Panc1 (cell line): ENCODE measurements around the gene GLCCI1. TPM values are rescaled to one million over a fixed set of nuclear protein-coding genes. Genes with fewer than 3 reads are reported as not detected.

Experiments
- ATAC-seq: fragments of 200-7000 bp; cut with Tn5 transposase; 2 replicates; pipeline ENCODE4 v1.9.1; 2020; ENCODE audit warnings: mild to moderate bottlenecking, moderate library complexity
- BruUV-seq: library from RNA; stranded (reverse); fragments of 400-500 nt; replicated peaks from 2 replicates; lab custom pipeline; 2021; lab: Mats Ljungman, UMichigan
- CTCF ChIA-PET: fragments of 300-600 bp; sonication (Branson Sonifier 250); formaldehyde crosslinking; loops from one replicate; lab custom pipeline; 2022; ENCODE audit warnings: antibody characterized with exemption; lab: Charles Lee
- POLR2A ChIA-PET: fragments of 300-600 bp; sonication (Branson Sonifier 250); formaldehyde crosslinking; loops from one replicate; lab custom pipeline; 2022; ENCODE audit warnings: antibody characterized with exemption; lab: Charles Lee
- DNase-seq: peaks from one replicate; pipeline ENCODE4 v3.0.0-alpha.2; 2010; ENCODE audit warnings: low read depth, low spot score
- H3K27ac ChIP-seq: 2 replicates; pipeline ENCODE4 v1.5.1; 2011; ENCODE audit warnings: mild to moderate bottlenecking, low read length, inconsistent platforms
- H3K27me3 ChIP-seq: fragments of 200-500 bp; sonication (Bioruptor generic); 2 replicates; pipeline ENCODE4 v1.6.0; 2014; ENCODE audit warnings: low read length, inconsistent platforms; ENCODE audit not compliant: control insufficient read depth, insufficient read depth
- H3K36me3 ChIP-seq: fragments of 200-500 bp; sonication (Bioruptor generic); 2 replicates; pipeline ENCODE4 v1.5.1; 2014; ENCODE audit warnings: inconsistent platforms, mild to moderate bottlenecking, low read length, moderate library complexity; ENCODE audit not compliant: control insufficient read depth, insufficient read depth
- H3K4me1 ChIP-seq: 2 replicates; pipeline ENCODE4 v1.5.1; 2011; ENCODE audit warnings: inconsistent platforms, mild to moderate bottlenecking, low read length, moderate library complexity; ENCODE audit not compliant: control insufficient read depth, insufficient read depth
- H3K4me3 ChIP-seq, 2 experiments: 2 replicates each; pipeline ENCODE4 v1.5.1; 2011 to 2012; ENCODE audit warnings: low read depth in 2 of 2, low read length in 2 of 2, mild to moderate bottlenecking in 2 of 2, inconsistent platforms in 1 of 2, moderate library complexity in 1 of 2
- H3K9me3 ChIP-seq: fragments of 200-500 bp; sonication (Bioruptor generic); 2 replicates; pipeline ENCODE4 v1.5.1; 2014; ENCODE audit warnings: low read depth, mild to moderate bottlenecking, inconsistent platforms, low read length, moderate library complexity; ENCODE audit not compliant: control insufficient read depth, insufficient read depth
- CTCF ChIP-seq: fragments of 450-650 bp; IDR thresholded peaks from 2 replicates; pipeline ENCODE4 v1.5.1; 2017; ENCODE audit warnings: mild to moderate bottlenecking
- POLR2AphosphoS5 ChIP-seq: IDR thresholded peaks from 2 replicates; pipeline ENCODE4 v1.6.1; 2012; ENCODE audit warnings: mild to moderate bottlenecking, low read depth, low read length, moderate library complexity
- REST ChIP-seq, 2 experiments: IDR thresholded peaks; 2 replicates each; pipeline ENCODE4 v1.6.1; 2011 to 2012; ENCODE audit warnings: low read depth in 2 of 2, control low read depth in 1 of 2, low read length in 1 of 2, mild to moderate bottlenecking in 1 of 2, moderate library complexity in 1 of 2; ENCODE audit not compliant: insufficient read depth in 1 of 2
- SIN3A ChIP-seq: IDR thresholded peaks from 2 replicates; pipeline ENCODE4 v1.6.1; 2012; ENCODE audit warnings: low read depth, mild to moderate bottlenecking, low read length, moderate library complexity, borderline replicate concordance; ENCODE audit not compliant: insufficient read depth
- TCF7L2 ChIP-seq: IDR thresholded peaks from 2 replicates; pipeline ENCODE4 v1.6.1; 2011; ENCODE audit warnings: mild to moderate bottlenecking, low read depth, low read length, inconsistent platforms
- in situ Hi-C: cut with HindIII; loops from 2 replicates; pipeline ENCODE4 v1.10.0; 2016; ENCODE audit warnings: low sequenced_read_pairs, low pct_unique_long_range_greater_than_20kb
- intact Hi-C: fragments of 100-400 bp; cut with micrococcal nuclease; formaldehyde crosslinking; loops from one replicate; pipeline ENCODE4 v1.10.0; 2022; ENCODE audit not compliant: unreplicated experiment
- total RNA-seq: library from RNA; stranded (reverse); gene quantifications from one replicate; pipeline ENCODE4 v1.2.1, GENCODE V29; 2021; ENCODE audit not compliant: unreplicated experiment

Gene GLCCI1
- total RNA-seq, 1 experiment from 2014 or later = 36.4 TPM

DNA sequence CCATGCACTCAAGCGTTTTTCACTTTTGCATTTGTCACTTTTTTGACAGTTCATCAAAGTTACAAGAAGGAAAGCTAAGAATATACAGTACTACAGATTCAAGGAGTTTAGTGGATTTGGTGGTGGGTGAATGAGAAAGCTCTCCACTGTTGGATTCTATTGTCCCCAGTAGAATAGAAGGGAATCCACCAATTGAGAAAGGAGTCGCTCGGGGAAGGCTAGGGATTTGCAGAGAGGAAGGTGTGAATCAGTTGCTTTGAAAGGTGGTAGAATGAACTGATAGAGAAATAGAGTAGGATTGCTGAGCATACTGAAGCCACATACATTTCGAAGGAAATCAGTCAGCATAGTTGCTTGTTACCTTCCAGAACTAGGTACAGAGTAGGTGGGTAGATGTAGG is 33.7 kb upstream of the GLCCI1 start:
- Histone ChIP-seq H3K4me1 (no peaks in the 10 kb centered on the region), H3K27me3 (no peaks in the 10 kb centered on the region; the same call in 1 of the 2 replicates), H3K9me3 (no peaks in the 10 kb centered on the region), H3K36me3 (no peaks in the 10 kb centered on the region), H3K27ac (no peak overlapping the region), H3K4me3 (no peak overlapping the region)
- ChIA-PET POLR2A (no interaction called here), CTCF (interaction anchor here (0.6 kb wide), 1 partner anchor 200 kb away, joined by 9 read pairs; no protein-coding TSS in a partner anchor)
- ATAC-seq (no peak), DNase-seq (no peak)
- in situ Hi-C loops = no loop called here
- no TSS peak for BruUV-seq
- intact Hi-C loops = no loop called here
- TF ChIP-seq REST (IDR thresholded peaks at IDR 0.05; ENCODE audit: insufficient read depth in 1 of 2, low read depth in 2 of 2, low read length in 1 of 2) (no peak), CTCF (no peak), TCF7L2 (no peak), SIN3A (no peak), POLR2AphosphoS5 (no peak)

GRCh38 chr7:7938471-7938870 is 30.1 kb upstream of the GLCCI1 start:
- H3K4me3 ChIP-seq = no peak overlapping the region
- no peak overlapping the region for H3K27ac ChIP-seq
- CTCF ChIA-PET = no interaction called here
- DNase-seq (no peak), ATAC-seq (no peak)
- H3K27me3 ChIP-seq = no peaks in the 10 kb centered on the region; the same call in 1 of the 2 replicates
- H3K4me1 ChIP-seq = no peaks in the 10 kb centered on the region
- in situ Hi-C loops = no loop called here
- intact Hi-C loops = no loop called here
- H3K36me3 ChIP-seq = no peaks in the 10 kb centered on the region
- TF ChIP-seq SIN3A = no peak
- TF ChIP-seq TCF7L2 = no peak
- TF ChIP-seq CTCF = no peak
- TF ChIP-seq REST (IDR thresholded peaks at IDR 0.05; ENCODE audit: insufficient read depth in 1 of 2, low read depth in 2 of 2, low read length in 1 of 2) = no peak
- no peak for TF ChIP-seq POLR2AphosphoS5
- no peaks in the 10 kb centered on the region for H3K9me3 ChIP-seq
- POLR2A ChIA-PET = no interaction called here
- no TSS peak for BruUV-seq
